HepG2 (cell line): ENCODE measurements around the gene CEP57L1. TPM values are rescaled to one million over a fixed set of nuclear protein-coding genes. Genes with fewer than 3 reads are reported as not detected.

Experiments
- ARID2 ChIP-seq: sonication (generic); formaldehyde crosslinking; IDR thresholded peaks from 2 replicates; pipeline ENCODE4 v1.8.1; 2022; ENCODE audit warnings: mild to moderate bottlenecking, missing genetic modification reagents, borderline replicate concordance
- CC2D1A ChIP-seq: sonication (generic); formaldehyde crosslinking; IDR thresholded peaks from 2 replicates; pipeline ENCODE4 v1.8.1; 2023; ENCODE audit warnings: mild to moderate bottlenecking, missing genetic modification reagents
- CEBPG ChIP-seq: IDR thresholded peaks from 2 replicates; pipeline ENCODE4 v1.6.1; 2016
- MED8 ChIP-seq: sonication (generic); formaldehyde crosslinking; IDR thresholded peaks from 2 replicates; pipeline ENCODE4 v1.8.1; 2023; ENCODE audit warnings: mild to moderate bottlenecking, missing genetic modification reagents; ENCODE audit not compliant: insufficient replicate concordance
- MTA1 ChIP-seq: sonication (generic); formaldehyde crosslinking; IDR thresholded peaks from 2 replicates; pipeline ENCODE4 v1.4.0; 2020; ENCODE audit warnings: missing genetic modification reagents, mild to moderate bottlenecking, borderline replicate concordance
- NCOA2 ChIP-seq: sonication (generic); formaldehyde crosslinking; IDR thresholded peaks from 2 replicates; pipeline ENCODE4 v1.8.0; 2022; ENCODE audit warnings: inconsistent platforms
- NFRKB ChIP-seq: fragments of 450-650 bp; IDR thresholded peaks from 2 replicates; pipeline ENCODE4 v1.6.1; 2017
- PRDM10 ChIP-seq: sonication (generic); formaldehyde crosslinking; IDR thresholded peaks from 2 replicates; pipeline ENCODE4 v1.4.0; 2020; ENCODE audit warnings: low read depth, missing genetic modification reagents
- SIX4 ChIP-seq: sonication (generic); formaldehyde crosslinking; IDR thresholded peaks from 2 replicates; pipeline ENCODE4 v1.4.0; 2020; ENCODE audit warnings: missing genetic modification reagents
- ZHX2 ChIP-seq, 2 experiments: sonication (generic) in 1 of 2; formaldehyde crosslinking in 1 of 2; IDR thresholded peaks; 2 replicates each; pipeline versions ENCODE4 v1.6.1 to v1.9.0; 2014 to 2022; ENCODE audit warnings: antibody characterized with exemption in 1 of 2, borderline replicate concordance in 1 of 2, inconsistent platforms in 1 of 2, low read depth in 1 of 2, missing genetic modification reagents in 1 of 2
- ZNF746 ChIP-seq: sonication (generic); formaldehyde crosslinking; IDR thresholded peaks from 2 replicates; pipeline ENCODE4 v1.8.0; 2022; ENCODE audit warnings: mild to moderate bottlenecking, missing genetic modification reagents
- ZSCAN29 ChIP-seq: sonication (generic); formaldehyde crosslinking; conservative IDR thresholded peaks from 2 replicates; pipeline ENCODE4 v1.4.0; 2020; ENCODE audit warnings: mild to moderate bottlenecking, missing genetic modification reagents
- polyA plus RNA-seq, 8 experiments: library from polyadenylated mRNA; depleted of rRNA in 3 of 8; stranded (reverse) in 7 of 8; unstranded in 1 of 8; fragments of >200 nt; fragmentation: Illumina TruSeq in 4 of 8; extraction: Trizol in 4 of 8; gene quantifications; 2 replicates each; pipeline versions ENCODE4 v1.2.1 to v1.2.3, GENCODE V29; 2011 to 2016; ENCODE audit warnings: low read depth in 4 of 8, missing spikeins in 1 of 8, mixed read lengths in 1 of 8; ENCODE audit not compliant: insufficient read depth in 1 of 8
- total RNA-seq, 5 experiments: library from RNA; depleted of rRNA; stranded (reverse); fragments of >200 nt; fragmentation: Illumina TruSeq; extraction: Trizol; gene quantifications; 2 replicates each; pipeline ENCODE4 v1.2.3, GENCODE V29; 2016; ENCODE audit warnings: low read depth in 1 of 5
- TF ChIP-seq, protein P1 (sequence below): sonication (generic); formaldehyde crosslinking; IDR thresholded peaks from 2 replicates; pipeline ENCODE4 v1.4.0; 2020; ENCODE audit warnings: missing genetic modification reagents; ENCODE audit errors: not compliant biosample characterization
- TF ChIP-seq, protein P2 (sequence below): sonication (generic); formaldehyde crosslinking; IDR thresholded peaks from 2 replicates; pipeline ENCODE4 v1.8.1; 2023; ENCODE audit warnings: mild to moderate bottlenecking, missing genetic modification reagents
- TF ChIP-seq, protein P3 (sequence below): sonication (generic); formaldehyde crosslinking; IDR thresholded peaks from 2 replicates; pipeline ENCODE4 v1.4.0; 2020; ENCODE audit warnings: missing genetic modification reagents, mild to moderate bottlenecking, borderline replicate concordance

The CEP57L1 gene
- total and polyA plus RNA-seq, 2 of the 13 experiments (the other 11 are each of a cell fraction or from before 2014, with no cell fraction given): 7.7 to 15.5 TPM

DNA sequence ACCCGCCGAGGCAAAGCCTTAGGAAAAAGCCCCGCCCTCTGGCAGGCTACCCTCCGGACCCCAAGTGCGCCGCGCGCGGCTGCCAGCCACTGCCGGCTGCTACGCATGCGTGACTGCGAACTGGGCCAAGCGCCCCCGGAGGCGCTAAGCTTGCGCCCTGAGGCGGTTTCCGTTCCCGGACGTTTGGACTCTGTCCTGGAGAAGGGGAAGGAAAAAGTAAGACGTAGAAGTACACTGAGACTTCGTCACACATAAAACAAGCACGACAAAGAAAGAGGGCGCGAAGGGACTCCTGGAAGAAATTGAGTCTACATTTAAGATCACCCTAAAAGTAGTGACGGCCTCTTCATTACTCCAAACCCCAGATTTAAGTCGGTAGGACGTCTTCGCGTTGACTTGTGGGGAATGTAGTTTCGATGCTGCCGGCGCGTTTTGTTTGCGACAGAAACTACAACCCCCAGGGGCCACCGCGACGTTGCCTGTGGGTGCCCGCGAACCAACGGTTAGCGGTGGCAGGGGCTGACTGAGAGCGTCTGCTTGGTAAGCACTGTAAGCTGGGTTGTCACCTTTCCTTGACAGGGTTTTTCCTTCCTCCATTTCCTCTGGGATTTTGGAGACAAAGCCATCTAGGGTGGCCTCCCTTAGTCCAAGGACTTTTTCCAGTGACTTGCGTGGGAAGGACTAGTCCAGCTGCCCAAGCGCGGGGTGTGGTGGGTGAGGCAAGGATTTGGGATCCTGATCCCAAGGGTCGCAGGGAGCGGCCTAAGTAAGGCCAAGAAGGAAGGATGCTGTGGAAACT, at the start of gene CEP57L1 (continued):
- TF ChIP-seq CEBPG (CRISPR knock-in tag) (peak; percentile 25; the same call in 1 of the 2 replicates), MED8 (CRISPR knock-in tag) (no peak), ZHX2 (IDR thresholded peaks at IDR 0.05; ENCODE audit: low read depth) (peak; percentile 70; the same call in 1 of the 2 replicates), ZHX2 (CRISPR knock-in tag; IDR thresholded peaks at IDR 0.05; ENCODE audit: borderline replicate concordance) (no peak), MTA1 (peak; percentile 30; the same call in 1 of the 2 replicates), ZNF746 (no peak), NFRKB (no peak), ZSCAN29 (CRISPR knock-in tag) (peak; percentile 90), PRDM10 (CRISPR knock-in tag) (peak; percentile 93), ARID2 (0 out of 2 replicates have a peak, but pooled peaks have one; percentile 35), CC2D1A (no peak), NCOA2 (no peak), SIX4 (CRISPR knock-in tag) (no peak; the same call in 1 of the 2 replicates)
- TF ChIP-seq, protein P1, sequence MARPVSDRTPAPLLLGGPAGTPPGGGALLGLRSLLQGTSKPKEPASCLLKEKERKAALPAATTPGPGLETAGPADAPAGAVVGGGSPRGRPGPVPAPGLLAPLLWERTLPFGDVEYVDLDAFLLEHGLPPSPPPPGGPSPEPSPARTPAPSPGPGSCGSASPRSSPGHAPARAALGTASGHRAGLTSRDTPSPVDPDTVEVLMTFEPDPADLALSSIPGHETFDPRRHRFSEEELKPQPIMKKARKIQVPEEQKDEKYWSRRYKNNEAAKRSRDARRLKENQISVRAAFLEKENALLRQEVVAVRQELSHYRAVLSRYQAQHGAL: no peak
- TF ChIP-seq, protein P2, sequence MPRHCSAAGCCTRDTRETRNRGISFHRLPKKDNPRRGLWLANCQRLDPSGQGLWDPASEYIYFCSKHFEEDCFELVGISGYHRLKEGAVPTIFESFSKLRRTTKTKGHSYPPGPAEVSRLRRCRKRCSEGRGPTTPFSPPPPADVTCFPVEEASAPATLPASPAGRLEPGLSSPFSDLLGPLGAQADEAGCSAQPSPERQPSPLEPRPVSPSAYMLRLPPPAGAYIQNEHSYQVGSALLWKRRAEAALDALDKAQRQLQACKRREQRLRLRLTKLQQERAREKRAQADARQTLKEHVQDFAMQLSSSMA (CRISPR knock-in tag): no peak; the same call in none of the 2 replicates
- TF ChIP-seq, protein P3, sequence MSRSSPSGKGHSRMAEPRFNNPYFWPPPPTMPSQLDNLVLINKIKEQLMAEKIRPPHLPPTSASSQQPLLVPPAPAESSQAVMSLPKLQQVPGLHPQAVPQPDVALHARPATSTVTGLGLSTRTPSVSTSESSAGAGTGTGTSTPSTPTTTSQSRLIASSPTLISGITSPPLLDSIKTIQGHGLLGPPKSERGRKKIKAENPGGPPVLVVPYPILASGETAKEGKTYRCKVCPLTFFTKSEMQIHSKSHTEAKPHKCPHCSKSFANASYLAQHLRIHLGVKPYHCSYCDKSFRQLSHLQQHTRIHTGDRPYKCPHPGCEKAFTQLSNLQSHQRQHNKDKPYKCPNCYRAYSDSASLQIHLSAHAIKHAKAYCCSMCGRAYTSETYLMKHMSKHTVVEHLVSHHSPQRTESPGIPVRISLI: no peak
